Measurements from ENCODE around the gene SNAP29. TPM values are rescaled to one million over a fixed set of nuclear protein-coding genes. Genes with fewer than 3 reads are reported as not detected.

SNAP29 gene
- total RNA-seq, 4 donors from 2014 or later, result 8.0 to 25.5 (median 20.3) TPM

DNA sequence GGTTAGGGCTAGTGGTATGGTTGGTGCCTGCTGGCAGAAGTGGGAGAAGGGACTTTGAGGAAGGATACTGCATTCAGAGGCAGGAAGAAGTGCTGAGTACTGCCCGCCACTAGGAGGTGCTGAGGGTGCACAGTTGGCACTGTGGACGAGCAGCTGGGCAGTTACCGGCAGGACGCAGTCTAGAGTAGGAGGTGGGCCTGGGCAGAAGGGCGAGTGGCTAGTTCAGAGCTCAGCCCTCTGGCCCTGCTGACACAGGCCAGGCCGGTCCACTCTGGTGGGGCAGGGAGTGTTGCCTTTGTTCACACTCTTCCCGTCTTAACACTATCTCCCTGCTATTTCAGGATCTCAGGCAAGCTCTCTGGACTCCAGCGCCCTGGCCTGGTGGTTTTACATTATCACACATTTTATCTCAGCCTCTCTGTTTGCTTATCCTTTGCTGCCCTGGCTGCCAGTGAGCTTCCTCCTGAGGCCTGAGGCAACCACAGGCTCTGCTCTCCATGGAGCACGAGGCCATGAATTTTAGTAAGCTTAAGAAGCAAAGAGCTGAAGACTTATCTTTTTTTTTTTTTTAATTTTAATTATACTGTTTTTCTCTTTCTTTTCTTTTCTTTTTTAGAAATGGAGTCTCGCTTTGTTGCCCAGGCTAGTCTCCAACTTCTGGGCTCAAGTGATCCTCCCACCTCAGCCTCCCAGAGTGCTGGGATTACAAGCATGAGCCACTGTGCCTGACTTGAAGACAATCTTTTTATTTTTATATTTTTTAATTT lies 26.9 kb downstream of the SNAP29 start:
- Histone ChIP-seq H3K4me3 (no peak overlapping the region), H3K27ac (peak overlapping the region; percentile 72 to 85 (median 78)), H3K27me3 (no peaks in the 10 kb centered on the region), H3K36me3 (peaks cover 0 to 32% (median 15%) of the 10 kb centered on the region in 4 donors), H3K9me3 (no peaks in the 10 kb centered on the region), H3K4me1 (peaks cover 0 to 27% (median 13%) of the 10 kb centered on the region in 4 donors)
- DNase-seq, result peak; percentile 90
- TF ChIP-seq EP300 (IDR thresholded peaks at IDR 0.05; ENCODE audit: low read depth) (no peak), POLR2A (IDR thresholded peaks at IDR 0.05) (peak; percentile 49), CTCF (IDR thresholded peaks at IDR 0.05) (peak; percentile 82 to 99 (median 83)), POLR2AphosphoS5 (IDR thresholded peaks at IDR 0.05) (peak in 2 of 3 donors; percentile 60 to 62)
- intact Hi-C loops (cut with DNase I; ENCODE audit: low total_unique reads) (no loop called here), in situ Hi-C loops (cut with MboI; ENCODE audit: low pct_ligation_motif_present in 1 of 4, low pct_unique_long_range_greater_than_20kb in 1 of 4, low sequenced_read_pairs in 3 of 4) (loop anchor here in 1 of 4 donors (25.0 kb wide), 1 partner anchor 202 kb away; no protein-coding TSS in a partner anchor)
- WGBS, 2 donors (ENCODE audit: low coverage in 1 of 2), result 24 to 71% methylated on average over 2 to 10 of the region's 10 CpGs

- Histone ChIP-seq H3K27me3 (no peaks in the 10 kb centered on the region), H3K4me1 (peaks cover 0 to 27% (median 13%) of the 10 kb centered on the region in 4 donors), H3K4me3 (no peak overlapping the region), H3K36me3 (peaks cover 0 to 28% (median 10%) of the 10 kb centered on the region in 4 donors), H3K9me3 (no peaks in the 10 kb centered on the region), H3K27ac (no peak overlapping the region)
- WGBS, 2 donors (ENCODE audit: low coverage in 1 of 2), result 83 to 100% methylated on average over 1 to 5 of the region's 5 CpGs
- intact Hi-C loops (cut with DNase I; ENCODE audit: low total_unique reads) (no loop called here), in situ Hi-C loops (cut with MboI; ENCODE audit: low pct_ligation_motif_present in 1 of 4, low pct_unique_long_range_greater_than_20kb in 1 of 4, low sequenced_read_pairs in 3 of 4) (loop anchor here in 1 of 4 donors (25.0 kb wide), 1 partner anchor 200 kb away; no protein-coding TSS in a partner anchor)
- no peak for DNase-seq
- TF ChIP-seq POLR2A (IDR thresholded peaks at IDR 0.05) (no peak), CTCF (IDR thresholded peaks at IDR 0.05) (no peak)
These were observed 28.6 kb downstream of the SNAP29 start for GRCh38 chr22:20887375-20887774.

DNA sequence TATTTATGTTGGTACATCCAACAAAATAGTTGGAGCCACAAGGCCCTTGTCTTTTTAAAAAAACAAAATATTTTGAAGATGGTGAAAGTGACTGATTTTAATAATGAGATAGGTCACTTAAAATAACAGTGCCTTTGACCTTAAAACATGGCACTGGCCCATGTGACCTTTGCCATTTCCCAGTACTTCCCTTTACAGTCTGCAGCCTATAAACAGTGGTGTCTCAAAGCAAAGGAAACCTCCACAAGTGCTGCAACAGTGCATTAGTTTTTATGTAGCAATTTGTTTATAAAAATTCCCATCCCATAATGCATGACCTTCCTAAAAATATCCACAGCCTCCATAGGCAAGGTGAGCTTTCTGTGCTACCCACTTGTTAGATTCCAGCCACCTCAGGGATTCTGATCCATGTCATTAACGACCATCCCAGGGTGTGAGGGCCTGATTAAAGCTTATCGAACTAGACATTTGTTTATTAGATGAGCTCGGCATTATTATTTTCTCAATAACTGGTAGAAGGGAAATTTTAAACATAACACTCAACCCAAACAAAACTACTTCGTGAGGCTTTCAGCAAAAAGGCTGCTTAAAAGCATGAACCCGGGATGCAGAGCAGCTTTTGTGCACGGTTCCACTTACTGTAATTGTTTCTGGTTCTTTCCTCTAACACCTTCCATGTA lies 30.4 kb downstream of the SNAP29 start:
- Histone ChIP-seq H3K27me3 (no peaks in the 10 kb centered on the region), H3K4me3 (no peak overlapping the region), H3K9me3 (no peaks in the 10 kb centered on the region), H3K4me1 (peaks cover 0 to 24% (median 13%) of the 10 kb centered on the region in 4 donors), H3K27ac (no peak overlapping the region), H3K36me3 (peaks cover 0 to 20% (median 4%) of the 10 kb centered on the region in 4 donors)
- intact Hi-C loops (cut with DNase I; ENCODE audit: low total_unique reads) (no loop called here), in situ Hi-C loops (cut with MboI; ENCODE audit: low pct_ligation_motif_present in 1 of 4, low pct_unique_long_range_greater_than_20kb in 1 of 4, low sequenced_read_pairs in 3 of 4) (loop anchor here in 1 of 4 donors (25.0 kb wide), 1 partner anchor 198 kb away; no protein-coding TSS in a partner anchor)
- WGBS, 2 donors (ENCODE audit: low coverage in 1 of 2), result 83 to 85% methylated on average over 6 of the region's 6 CpGs
- no peak for TF ChIP-seq POLR2AphosphoS5 (IDR thresholded peaks at IDR 0.05)
- no peak for TF ChIP-seq CTCF (IDR thresholded peaks at IDR 0.05)
- TF ChIP-seq EP300 (IDR thresholded peaks at IDR 0.05; ENCODE audit: low read depth), result no peak
- TF ChIP-seq POLR2A (IDR thresholded peaks at IDR 0.05), result no peak
- DNase-seq, result no peak

GRCh38 chr22:20889904-20890540 lies 31.2 kb downstream of the SNAP29 start:
- no peak for TF ChIP-seq CTCF (IDR thresholded peaks at IDR 0.05)
- no peak for TF ChIP-seq POLR2A (IDR thresholded peaks at IDR 0.05)
- no peak for TF ChIP-seq POLR2AphosphoS5 (IDR thresholded peaks at IDR 0.05)
- TF ChIP-seq EP300 (IDR thresholded peaks at IDR 0.05; ENCODE audit: low read depth), result no peak
- in situ Hi-C loops (cut with MboI; ENCODE audit: low pct_ligation_motif_present in 1 of 4, low pct_unique_long_range_greater_than_20kb in 1 of 4, low sequenced_read_pairs in 3 of 4) (loop anchor here in 1 of 4 donors (25.0 kb wide), 1 partner anchor 197 kb away; no protein-coding TSS in a partner anchor), intact Hi-C loops (cut with DNase I; ENCODE audit: low total_unique reads) (no loop called here)
- no peak overlapping the region for H3K4me3 ChIP-seq
- no peaks in the 10 kb centered on the region for H3K27me3 ChIP-seq
- H3K4me1 ChIP-seq, result peaks cover 0 to 16% (median 9%) of the 10 kb centered on the region in 4 donors
- WGBS, 2 donors (ENCODE audit: low coverage in 1 of 2), result 97 to 100% methylated on average over 4 to 13 of the region's 13 CpGs
- no peak for DNase-seq
- no peaks in the 10 kb centered on the region for H3K9me3 ChIP-seq
- H3K27ac ChIP-seq, result no peak overlapping the region
- peaks cover 0 to 20% (median 4%) of the 10 kb centered on the region in 4 donors for H3K36me3 ChIP-seq

Measured in transverse colon (tissue), 4 donors.